KMS-11 (cell line): Measurements from ENCODE around the gene PRPF31.

Experiments used
- H2AFZ ChIP-seq: fragments of 200-600 bp; sonication (generic); 2 replicates; pipeline ENCODE4 v1.6.1; 2016; ENCODE audit warnings: antibody characterized with exemption, mixed run types, low read depth
- H3K27ac ChIP-seq: fragments of 200-600 bp; sonication (generic); 2 replicates; pipeline ENCODE4 v1.6.1; 2016; ENCODE audit warnings: mild to moderate bottlenecking, mixed run types
- H3K27me3 ChIP-seq: fragments of 200-600 bp; sonication (generic); 2 replicates; pipeline ENCODE4 v1.6.1; 2017; ENCODE audit warnings: mild to moderate bottlenecking, low read depth, mixed run types, moderate library complexity; ENCODE audit not compliant: insufficient read depth
- H3K36me3 ChIP-seq: fragments of 200-600 bp; sonication (generic); 2 replicates; pipeline ENCODE4 v1.6.1; 2017; ENCODE audit warnings: mild to moderate bottlenecking, mixed run types; ENCODE audit not compliant: insufficient read depth
- H3K4me1 ChIP-seq: fragments of 200-600 bp; sonication (generic); 2 replicates; pipeline ENCODE4 v1.6.1; 2016; ENCODE audit warnings: mild to moderate bottlenecking, low read depth, mixed run types; ENCODE audit not compliant: poor library complexity, severe bottlenecking
- H3K4me2 ChIP-seq: fragments of 200-600 bp; sonication (generic); 2 replicates; pipeline ENCODE4 v1.7.0; 2016; ENCODE audit warnings: mild to moderate bottlenecking, mixed run types
- H3K4me3 ChIP-seq: fragments of 200-600 bp; sonication (generic); IDR thresholded peaks from 2 replicates; pipeline ENCODE4 v1.6.1; 2017; ENCODE audit warnings: low read depth, low read length, mixed read lengths; ENCODE audit not compliant: insufficient read depth
- H3K79me2 ChIP-seq: fragments of 200-600 bp; sonication (generic); 2 replicates; pipeline ENCODE4 v1.6.1; 2016; ENCODE audit warnings: low read depth, mixed run types; ENCODE audit not compliant: insufficient read depth
- H3K9ac ChIP-seq: fragments of 200-600 bp; sonication (generic); 2 replicates; pipeline ENCODE4 v1.6.1; 2016; ENCODE audit warnings: mild to moderate bottlenecking, mixed run types
- H4K20me1 ChIP-seq: fragments of 200-600 bp; sonication (generic); 2 replicates; pipeline ENCODE4 v1.6.1; 2016; ENCODE audit warnings: mild to moderate bottlenecking, mixed run types; ENCODE audit not compliant: insufficient read depth
- CTCF ChIP-seq: fragments of 200-600 bp; sonication (generic); conservative IDR thresholded peaks from 2 replicates; pipeline ENCODE4 v1.6.1; 2017; ENCODE audit warnings: low read depth, mild to moderate bottlenecking, antibody characterized with exemption, low read length, moderate library complexity, mixed read lengths

Gene PRPF31

GRCh38 chr19:54077334-54077733 is 38.2 kb upstream of the PRPF31 start:
- no peaks in the 10 kb centered on the region for H3K36me3 ChIP-seq
- H3K27ac ChIP-seq: no peak overlapping the region
- H4K20me1 ChIP-seq: no peaks in the 10 kb centered on the region
- H3K4me3 ChIP-seq: no peak overlapping the region
- no peaks in the 10 kb centered on the region for H3K4me1 ChIP-seq
- no peak overlapping the region for H3K9ac ChIP-seq
- TF ChIP-seq CTCF: no peak
- H3K27me3 ChIP-seq: peaks cover 22% of the 10 kb centered on the region
- no peak overlapping the region for H2AFZ ChIP-seq
- no peaks in the 10 kb centered on the region for H3K79me2 ChIP-seq
- H3K4me2 ChIP-seq: no peak overlapping the region

- Histone ChIP-seq H3K4me2 (no peak within 1 kb of the TSS), H3K9ac (no peak within 1 kb of the TSS), H4K20me1 (no peaks in the 10 kb centered on the region), H3K27ac (no peak within 1 kb of the TSS), H2AFZ (no peak within 1 kb of the TSS), H3K27me3 (peaks cover 9% of the 10 kb centered on the region), H3K36me3 (no peaks in the 10 kb centered on the region; the same call in 1 of the 2 replicates), H3K4me3 (no peak within 1 kb of the TSS), H3K4me1 (no peaks in the 10 kb centered on the region), H3K79me2 (no peaks in the 10 kb centered on the region)
- no peak for TF ChIP-seq CTCF
Observed at GRCh38 chr19:54081032-54081431, 34.5 kb upstream of the PRPF31 start, which contains the start of gene TARM1. Gene TARM1 (minus strand): TSS chr19:54081365. CDS start chr19:54081340, 25 bp downstream.

DNA sequence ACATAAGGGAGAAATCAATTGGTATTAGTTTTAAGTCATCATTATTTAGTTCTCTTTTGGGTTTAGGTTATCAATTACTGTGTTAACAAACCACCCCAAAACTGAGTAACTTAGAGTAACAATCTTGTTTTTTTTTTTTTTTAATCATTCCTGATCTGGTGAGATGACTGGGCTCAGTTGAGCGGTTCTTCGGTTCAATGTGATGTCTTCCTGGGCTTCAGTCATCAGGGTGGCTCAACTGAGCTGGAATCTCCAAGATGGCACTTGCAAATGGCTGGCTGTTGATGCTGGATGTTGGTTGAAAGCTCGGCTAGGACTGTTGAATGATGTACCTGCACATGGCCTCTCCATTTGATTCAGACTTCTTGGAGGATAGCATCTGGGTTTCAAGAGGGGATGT is 31.1 kb upstream of the PRPF31 start:
- no peak for TF ChIP-seq CTCF
- Histone ChIP-seq H3K4me1 (no peaks in the 10 kb centered on the region), H2AFZ (no peak overlapping the region), H3K9ac (no peak overlapping the region), H3K4me3 (no peak overlapping the region), H3K27me3 (peaks cover 3% of the 10 kb centered on the region), H3K36me3 (no peaks in the 10 kb centered on the region; the same call in 1 of the 2 replicates), H3K4me2 (no peak overlapping the region), H3K79me2 (no peaks in the 10 kb centered on the region), H4K20me1 (no peaks in the 10 kb centered on the region), H3K27ac (no peak overlapping the region)

- no peaks in the 10 kb centered on the region for H3K36me3 ChIP-seq
- no peak overlapping the region for H3K4me3 ChIP-seq
- H3K4me2 ChIP-seq: no peak overlapping the region
- H3K79me2 ChIP-seq: no peaks in the 10 kb centered on the region
- no peak overlapping the region for H3K9ac ChIP-seq
- TF ChIP-seq CTCF: no peak
- H4K20me1 ChIP-seq: no peaks in the 10 kb centered on the region
- peaks cover 4% of the 10 kb centered on the region; the same call in 1 of the 2 replicates for H3K27me3 ChIP-seq
- no peaks in the 10 kb centered on the region for H3K4me1 ChIP-seq
- no peak overlapping the region for H3K27ac ChIP-seq
- no peak overlapping the region for H2AFZ ChIP-seq
Observed at GRCh38 chr19:54094426-54095000, 21.0 kb upstream of the PRPF31 start.
